OCI-LY1 (cell line): Measurements from ENCODE around the gene A1BG.

Experiments used
- EZH2 ChIP-seq: fragments of 200-600 bp; sonication (generic), shearing (Covaris generic); IDR thresholded peaks from 2 replicates; pipeline ENCODE4 v1.8.0; 2017; ENCODE audit warnings: borderline replicate concordance, mixed run types, mild to moderate bottlenecking, antibody characterized with exemption, low read length, moderate library complexity, mixed read lengths
- TF ChIP-seq, protein P1 (sequence below): fragments of 200-600 bp; sonication (generic), shearing (Covaris generic); IDR thresholded peaks from 2 replicates; pipeline ENCODE4 v1.5.1; 2017; ENCODE audit warnings: mild to moderate bottlenecking, antibody characterized with exemption, low read length, moderate library complexity, mixed read lengths

DNA sequence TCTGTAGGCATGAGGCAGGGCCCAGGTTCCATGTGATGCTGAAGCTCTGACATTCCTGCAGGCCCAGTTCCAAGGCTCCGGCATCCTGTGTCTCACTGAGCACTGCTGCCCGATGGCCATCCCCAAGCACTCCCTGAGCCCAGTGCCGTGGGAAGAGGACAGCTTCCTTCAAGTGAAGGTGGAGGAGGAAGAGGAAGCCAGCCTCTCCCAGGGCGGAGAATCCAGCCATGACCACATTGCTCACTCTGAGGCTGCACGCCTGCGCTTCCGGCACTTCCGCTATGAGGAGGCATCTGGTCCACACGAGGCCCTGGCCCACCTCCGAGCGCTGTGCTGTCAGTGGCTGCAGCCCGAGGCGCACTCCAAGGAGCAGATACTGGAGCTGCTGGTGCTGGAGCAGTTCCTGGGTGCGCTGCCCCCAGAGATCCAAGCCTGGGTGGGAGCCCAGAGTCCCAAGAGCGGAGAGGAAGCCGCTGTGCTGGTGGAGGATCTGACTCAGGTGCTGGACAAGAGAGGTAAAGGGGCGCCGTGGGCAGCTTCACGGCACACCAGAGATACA is 18.5 kb downstream of the A1BG start:
- TF ChIP-seq, protein P1, sequence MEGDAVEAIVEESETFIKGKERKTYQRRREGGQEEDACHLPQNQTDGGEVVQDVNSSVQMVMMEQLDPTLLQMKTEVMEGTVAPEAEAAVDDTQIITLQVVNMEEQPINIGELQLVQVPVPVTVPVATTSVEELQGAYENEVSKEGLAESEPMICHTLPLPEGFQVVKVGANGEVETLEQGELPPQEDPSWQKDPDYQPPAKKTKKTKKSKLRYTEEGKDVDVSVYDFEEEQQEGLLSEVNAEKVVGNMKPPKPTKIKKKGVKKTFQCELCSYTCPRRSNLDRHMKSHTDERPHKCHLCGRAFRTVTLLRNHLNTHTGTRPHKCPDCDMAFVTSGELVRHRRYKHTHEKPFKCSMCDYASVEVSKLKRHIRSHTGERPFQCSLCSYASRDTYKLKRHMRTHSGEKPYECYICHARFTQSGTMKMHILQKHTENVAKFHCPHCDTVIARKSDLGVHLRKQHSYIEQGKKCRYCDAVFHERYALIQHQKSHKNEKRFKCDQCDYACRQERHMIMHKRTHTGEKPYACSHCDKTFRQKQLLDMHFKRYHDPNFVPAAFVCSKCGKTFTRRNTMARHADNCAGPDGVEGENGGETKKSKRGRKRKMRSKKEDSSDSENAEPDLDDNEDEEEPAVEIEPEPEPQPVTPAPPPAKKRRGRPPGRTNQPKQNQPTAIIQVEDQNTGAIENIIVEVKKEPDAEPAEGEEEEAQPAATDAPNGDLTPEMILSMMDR: no peak
- no peak for TF ChIP-seq EZH2
